HEK293T (cell line): ENCODE data around the gene STYXL1.

Source experiments
- ARNT ChIP-seq: fragments of 450-650 bp; IDR thresholded peaks from 2 replicates; pipeline ENCODE4 v1.6.1; 2017; ENCODE audit warnings: mild to moderate bottlenecking
- ELF4 ChIP-seq: fragments of 450-650 bp; IDR thresholded peaks from 2 replicates; pipeline ENCODE4 v1.6.1; 2017; ENCODE audit warnings: antibody characterized with exemption
- FOXA1 ChIP-seq: fragments of 450-650 bp; IDR thresholded peaks from 2 replicates; pipeline ENCODE4 v1.6.1; 2016; ENCODE audit warnings: mild to moderate bottlenecking
- FOXK2 ChIP-seq: fragments of 450-650 bp; IDR thresholded peaks from 2 replicates; pipeline ENCODE4 v1.6.1; 2016; ENCODE audit warnings: mild to moderate bottlenecking
- NFRKB ChIP-seq: fragments of 450-650 bp; IDR thresholded peaks from 2 replicates; pipeline ENCODE4 v1.6.1; 2016; ENCODE audit warnings: mild to moderate bottlenecking, moderate library complexity
- SP1 ChIP-seq: fragments of 450-650 bp; IDR thresholded peaks from 2 replicates; pipeline ENCODE4 v1.6.1; 2017
- SUZ12 ChIP-seq: fragments of 450-650 bp; IDR thresholded peaks from 2 replicates; pipeline ENCODE4 v1.6.1; 2016; ENCODE audit warnings: mild to moderate bottlenecking
- TARDBP ChIP-seq: fragments of 450-650 bp; IDR thresholded peaks from 2 replicates; pipeline ENCODE4 v1.6.1; 2016
- ZNF384 ChIP-seq: fragments of 450-650 bp; IDR thresholded peaks from 2 replicates; pipeline ENCODE4 v1.6.1; 2016
- TF ChIP-seq, protein P1 (sequence below): fragments of 450-650 bp; IDR thresholded peaks from 2 replicates; pipeline ENCODE4 v1.6.1; 2016

DNA sequence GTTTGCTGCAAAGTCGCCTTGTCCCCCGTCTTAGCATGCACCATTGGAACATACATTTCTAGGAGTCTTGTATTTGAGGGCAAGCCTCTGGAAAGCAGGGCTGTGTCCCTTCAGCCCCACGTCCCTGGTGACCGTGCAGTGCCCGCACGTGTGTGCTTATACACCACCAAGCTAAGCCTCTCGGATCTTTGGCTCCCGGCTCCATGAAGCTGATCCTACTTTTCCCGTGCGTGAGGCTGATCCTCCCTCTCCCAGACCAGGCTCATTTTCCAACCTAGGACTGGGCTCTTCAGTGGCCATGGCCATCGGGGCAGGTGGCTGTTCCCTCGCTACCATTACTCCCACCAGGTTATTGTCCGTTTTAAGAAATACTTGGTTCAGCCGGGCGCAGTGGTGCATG lies 14.5 kb upstream of the STYXL1 start:
- TF ChIP-seq FOXK2 (no peak), ELF4 (no peak), SUZ12 (no peak), TARDBP (no peak), ARNT (no peak), FOXA1 (no peak), ZNF384 (no peak), SP1 (no peak), NFRKB (no peak)
- TF ChIP-seq, protein P1, sequence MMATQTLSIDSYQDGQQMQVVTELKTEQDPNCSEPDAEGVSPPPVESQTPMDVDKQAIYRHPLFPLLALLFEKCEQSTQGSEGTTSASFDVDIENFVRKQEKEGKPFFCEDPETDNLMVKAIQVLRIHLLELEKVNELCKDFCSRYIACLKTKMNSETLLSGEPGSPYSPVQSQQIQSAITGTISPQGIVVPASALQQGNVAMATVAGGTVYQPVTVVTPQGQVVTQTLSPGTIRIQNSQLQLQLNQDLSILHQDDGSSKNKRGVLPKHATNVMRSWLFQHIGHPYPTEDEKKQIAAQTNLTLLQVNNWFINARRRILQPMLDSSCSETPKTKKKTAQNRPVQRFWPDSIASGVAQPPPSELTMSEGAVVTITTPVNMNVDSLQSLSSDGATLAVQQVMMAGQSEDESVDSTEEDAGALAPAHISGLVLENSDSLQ: no peak
